Skeletal muscle tissue (tissue), 4 donors: ENCODE data around the gene S100A10. TPM values are rescaled to one million over a fixed set of nuclear protein-coding genes. Genes with fewer than 3 reads are reported as not detected.

Experiments used
- H3K27ac ChIP-seq: one replicate; pipeline ENCODE4 v1.7.0; 2013; ENCODE audit warnings: mild to moderate bottlenecking, low read depth, low read length, inconsistent platforms
- H3K27me3 ChIP-seq, 3 donors: one replicate each; pipeline ENCODE4 v1.7.0; 2013; ENCODE audit warnings: low read length in 3 of 3; ENCODE audit not compliant: control insufficient read depth in 3 of 3, insufficient read depth in 3 of 3
- H3K36me3 ChIP-seq, 3 donors: one replicate each; pipeline ENCODE4 v1.7.0; 2013; ENCODE audit warnings: low read length in 3 of 3; ENCODE audit not compliant: control insufficient read depth in 3 of 3, insufficient read depth in 3 of 3
- H3K4me1 ChIP-seq, 3 donors: one replicate each; pipeline ENCODE4 v1.7.0; 2013; ENCODE audit warnings: low read length in 3 of 3, mild to moderate bottlenecking in 3 of 3; ENCODE audit not compliant: control insufficient read depth in 3 of 3, insufficient read depth in 3 of 3
- H3K4me3 ChIP-seq, 3 donors: one replicate each; pipeline ENCODE4 v1.7.0; 2013; ENCODE audit warnings: low read length in 3 of 3
- H3K9ac ChIP-seq, 3 donors: one replicate each; pipeline ENCODE4 v1.7.0; 2013; ENCODE audit warnings: low read length in 3 of 3, mild to moderate bottlenecking in 3 of 3, moderate library complexity in 2 of 3, low read depth in 1 of 3
- H3K9me3 ChIP-seq, 3 donors: one replicate each; pipeline ENCODE4 v1.7.0; 2013; ENCODE audit warnings: low read length in 3 of 3; ENCODE audit not compliant: control insufficient read depth in 3 of 3
- total RNA-seq: library from RNA; depleted of rRNA; stranded (reverse); fragments of >200 nt; gene quantifications from one replicate; pipeline ENCODE4 v1.2.3, GENCODE V29; 2014
- donor health status: Osteomylitis.

Gene S100A10
- total RNA-seq, 1 donor from 2014 or later: 43.8 TPM

DNA sequence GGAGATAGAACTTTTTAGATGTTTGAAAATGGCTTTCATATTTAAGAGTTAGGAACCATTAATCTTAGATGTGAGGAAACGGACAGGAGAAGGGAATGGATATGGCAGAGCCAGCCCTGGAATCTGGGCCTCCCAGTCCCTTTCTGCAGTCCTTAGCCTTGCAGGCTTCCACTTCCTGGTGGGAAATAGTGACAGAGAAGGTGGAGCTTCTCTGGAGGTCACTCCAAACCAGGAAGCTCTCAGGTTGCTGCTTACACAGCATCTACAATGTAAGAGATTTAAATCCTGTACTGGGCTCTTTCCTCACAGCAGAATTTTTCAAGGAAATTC lies 40.6 kb upstream of the S100A10 start:
- Histone ChIP-seq H3K4me1 (peaks cover 10 to 24% (median 11%) of the 10 kb centered on the region in 3 donors), H3K4me3 (peak overlapping the region in 2 of 3 donors; percentile 8 to 19), H3K27me3 (peaks cover 0 to 10% (median 0%) of the 10 kb centered on the region in 3 donors), H3K9me3 (no peaks in the 10 kb centered on the region), H3K36me3 (peaks cover 2 to 16% (median 15%) of the 10 kb centered on the region in 3 donors), H3K27ac (peak overlapping the region; percentile 91), H3K9ac (no peak overlapping the region)

DNA sequence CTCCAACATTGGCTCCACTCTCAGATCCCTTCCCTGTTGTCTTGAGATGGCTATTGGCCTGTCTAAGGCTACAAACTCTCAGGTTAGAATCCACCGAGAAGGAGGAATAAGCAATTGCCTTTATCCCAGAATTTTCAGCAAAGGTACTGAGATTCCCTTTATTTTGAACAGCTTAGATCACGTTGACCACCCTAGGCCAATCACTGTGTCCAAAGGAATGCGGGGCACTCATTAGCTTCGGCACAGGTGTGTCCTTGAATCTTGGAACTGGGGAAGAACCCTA lies 36.2 kb upstream of the S100A10 start:
- H3K4me1 ChIP-seq: peaks cover 3 to 8% (median 7%) of the 10 kb centered on the region in 3 donors
- H3K9me3 ChIP-seq: no peaks in the 10 kb centered on the region
- H3K36me3 ChIP-seq: peaks cover 2 to 16% (median 15%) of the 10 kb centered on the region in 3 donors
- no peak overlapping the region for H3K4me3 ChIP-seq
- H3K27me3 ChIP-seq: no peaks in the 10 kb centered on the region
- H3K9ac ChIP-seq: no peak overlapping the region
- no peak overlapping the region for H3K27ac ChIP-seq

DNA sequence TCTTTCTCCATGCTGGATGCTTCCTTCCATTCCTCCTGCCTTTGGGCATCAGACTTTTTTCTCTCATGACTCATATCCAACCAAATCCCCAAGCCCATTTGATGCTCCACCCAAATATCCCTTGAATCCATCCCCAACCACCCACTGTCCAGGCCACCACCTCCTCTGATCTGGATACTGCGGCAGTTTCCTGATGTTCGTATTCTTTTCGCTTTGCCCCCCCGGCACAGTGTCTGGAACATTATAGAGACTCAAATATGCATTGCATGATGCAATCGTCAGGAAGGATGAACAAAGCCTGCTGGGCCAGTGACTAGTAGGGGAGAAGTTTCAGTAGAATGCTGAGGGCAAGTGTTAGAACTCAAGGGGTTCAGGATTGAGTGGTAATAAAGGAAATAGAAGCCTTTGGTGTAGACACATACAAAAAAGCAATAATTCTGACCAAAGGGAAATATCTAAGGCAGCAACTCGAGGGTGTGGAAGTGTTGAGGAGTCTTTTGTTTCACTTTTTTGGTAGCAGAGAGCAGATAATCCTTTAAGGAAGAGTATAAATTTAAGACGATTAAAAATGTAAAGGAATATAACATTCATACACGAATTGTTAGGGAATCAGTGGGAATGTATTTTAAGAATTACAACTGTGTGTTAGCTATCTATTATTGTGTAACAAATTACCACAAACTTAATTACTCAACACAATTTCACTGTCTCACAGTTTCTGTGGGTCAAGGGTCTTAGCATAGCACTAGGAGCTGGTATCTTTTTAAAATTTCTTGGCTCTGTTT lies 35.7 kb upstream of the S100A10 start:
- H3K9me3 ChIP-seq: no peaks in the 10 kb centered on the region
- H3K36me3 ChIP-seq: peaks cover 2 to 16% (median 15%) of the 10 kb centered on the region in 3 donors
- peaks cover 0 to 3% (median 2%) of the 10 kb centered on the region in 3 donors for H3K4me1 ChIP-seq
- H3K4me3 ChIP-seq: no peak overlapping the region
- H3K27me3 ChIP-seq: peaks cover 0 to under 1% (median 0%) of the 10 kb centered on the region in 3 donors
- H3K9ac ChIP-seq: no peak overlapping the region
- H3K27ac ChIP-seq: no peak overlapping the region

DNA sequence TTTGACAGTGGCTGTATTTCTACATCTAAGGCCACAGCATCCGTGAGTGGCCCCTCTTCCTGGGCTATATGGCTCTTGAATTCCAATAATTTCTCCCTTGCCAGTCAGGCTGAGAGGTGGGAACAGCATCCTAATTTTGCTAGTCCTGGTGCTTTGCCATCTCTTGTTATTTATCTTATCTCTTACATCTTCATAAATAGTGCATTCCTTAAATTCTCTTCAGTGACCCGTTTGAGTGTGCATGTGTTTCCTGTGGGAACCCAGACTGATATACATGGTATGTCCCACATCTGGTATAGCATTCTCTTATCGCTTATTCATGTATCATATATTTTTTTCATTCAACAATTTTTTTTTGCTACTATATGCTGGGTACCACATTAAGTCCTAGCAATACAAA lies 33.2 kb upstream of the S100A10 start:
- H3K36me3 ChIP-seq: peaks cover 0 to 6% (median 5%) of the 10 kb centered on the region in 3 donors
- H3K4me3 ChIP-seq: no peak overlapping the region
- no peak overlapping the region for H3K9ac ChIP-seq
- no peaks in the 10 kb centered on the region for H3K9me3 ChIP-seq
- no peaks in the 10 kb centered on the region for H3K4me1 ChIP-seq
- H3K27ac ChIP-seq: no peak overlapping the region
- H3K27me3 ChIP-seq: peaks cover 0 to 10% (median 8%) of the 10 kb centered on the region in 3 donors

DNA sequence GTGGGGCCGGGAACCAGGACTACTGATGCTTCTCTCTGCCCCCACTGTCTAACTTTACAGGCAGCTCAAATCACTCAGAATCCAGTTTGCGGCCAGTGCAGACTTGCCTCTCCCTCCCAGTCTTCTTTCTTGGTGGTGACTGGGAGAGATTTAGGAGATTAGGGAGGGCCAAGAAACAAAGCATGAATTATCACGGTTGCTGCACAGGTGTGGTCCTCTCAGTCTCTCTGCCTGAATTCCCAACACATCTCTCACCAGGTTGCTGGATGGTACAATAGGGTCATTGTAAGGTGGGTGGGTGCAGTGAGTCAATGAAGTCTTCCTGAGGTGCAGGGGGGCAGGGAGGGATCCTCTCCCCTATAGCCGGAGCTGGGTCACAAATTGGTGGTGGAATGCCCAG lies 30.6 kb upstream of the S100A10 start:
- H3K27ac ChIP-seq: no peak overlapping the region
- no peaks in the 10 kb centered on the region for H3K36me3 ChIP-seq
- no peak overlapping the region for H3K4me3 ChIP-seq
- H3K9ac ChIP-seq: no peak overlapping the region
- peaks cover 0 to 13% (median 10%) of the 10 kb centered on the region in 3 donors for H3K27me3 ChIP-seq
- H3K4me1 ChIP-seq: no peaks in the 10 kb centered on the region
- H3K9me3 ChIP-seq: no peaks in the 10 kb centered on the region

DNA sequence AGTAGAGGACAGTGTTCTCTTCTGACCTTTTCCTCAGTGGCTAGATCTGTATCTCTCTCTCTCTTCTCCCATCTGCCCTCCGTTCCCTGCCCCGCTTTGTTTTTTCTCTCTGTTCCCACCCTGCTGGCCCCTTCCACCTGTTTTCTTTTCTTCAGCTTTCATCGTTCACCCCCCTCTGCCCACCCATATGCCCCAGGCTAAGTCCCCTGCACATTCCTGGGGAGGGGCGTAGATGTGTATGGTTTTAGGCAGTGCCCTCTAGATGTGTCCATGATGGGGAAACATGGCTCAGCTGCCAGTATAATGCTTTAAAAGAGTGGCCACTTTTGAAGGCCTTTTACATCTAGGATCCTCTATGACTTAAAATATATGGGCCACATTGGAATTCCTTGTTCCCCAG lies 29.6 kb upstream of the S100A10 start:
- Histone ChIP-seq H3K9ac (no peak overlapping the region), H3K36me3 (no peaks in the 10 kb centered on the region), H3K4me3 (no peak overlapping the region), H3K4me1 (no peaks in the 10 kb centered on the region), H3K27ac (no peak overlapping the region), H3K27me3 (peaks cover 0 to 13% (median 10%) of the 10 kb centered on the region in 3 donors), H3K9me3 (no peaks in the 10 kb centered on the region)

DNA sequence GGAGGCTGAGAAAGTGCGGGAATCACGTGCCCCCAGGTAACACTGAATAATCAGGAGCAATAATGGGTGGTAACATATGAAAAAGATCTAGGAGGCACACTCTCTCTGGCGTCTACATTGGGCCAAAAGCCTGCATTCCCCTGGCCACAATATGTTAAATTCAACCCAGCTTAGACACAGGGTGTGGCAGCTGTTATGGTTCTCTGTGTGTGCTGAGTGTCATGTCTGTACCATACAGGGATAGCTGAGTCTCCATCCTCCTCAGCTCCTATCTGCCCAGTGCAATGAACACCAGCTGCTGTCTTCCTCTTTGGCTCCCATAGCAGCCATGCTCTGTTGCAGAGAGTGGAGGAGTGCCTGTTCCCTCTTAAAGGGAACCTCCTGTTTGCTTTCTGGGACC lies 28.8 kb upstream of the S100A10 start:
- Histone ChIP-seq H3K27me3 (peaks cover 0 to 13% (median 10%) of the 10 kb centered on the region in 3 donors), H3K9me3 (no peaks in the 10 kb centered on the region), H3K27ac (no peak overlapping the region), H3K4me3 (no peak overlapping the region), H3K36me3 (no peaks in the 10 kb centered on the region), H3K4me1 (no peaks in the 10 kb centered on the region), H3K9ac (no peak overlapping the region)

DNA sequence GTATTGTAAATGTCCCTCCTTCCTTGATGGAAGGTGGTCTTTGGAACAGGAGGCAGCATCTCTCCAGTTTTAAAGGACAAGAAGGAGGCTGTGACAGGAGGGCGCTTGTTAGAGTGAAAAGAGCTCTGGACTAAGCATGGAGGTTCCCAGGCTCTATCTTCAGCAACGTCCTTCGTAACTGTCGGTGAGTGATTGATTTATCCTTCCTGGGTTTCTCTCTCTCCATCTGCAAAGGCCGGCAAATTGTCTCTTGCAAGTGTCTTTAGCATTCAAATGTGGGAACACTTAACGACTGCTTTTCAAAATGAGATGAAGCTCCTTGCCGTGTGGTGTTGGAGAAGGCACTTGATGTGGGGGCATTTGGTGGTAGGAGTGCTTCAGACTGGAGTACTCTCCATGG lies 27.9 kb upstream of the S100A10 start:
- peaks cover 0 to 13% (median 10%) of the 10 kb centered on the region in 3 donors for H3K27me3 ChIP-seq
- H3K9me3 ChIP-seq: no peaks in the 10 kb centered on the region
- H3K27ac ChIP-seq: no peak overlapping the region

DNA sequence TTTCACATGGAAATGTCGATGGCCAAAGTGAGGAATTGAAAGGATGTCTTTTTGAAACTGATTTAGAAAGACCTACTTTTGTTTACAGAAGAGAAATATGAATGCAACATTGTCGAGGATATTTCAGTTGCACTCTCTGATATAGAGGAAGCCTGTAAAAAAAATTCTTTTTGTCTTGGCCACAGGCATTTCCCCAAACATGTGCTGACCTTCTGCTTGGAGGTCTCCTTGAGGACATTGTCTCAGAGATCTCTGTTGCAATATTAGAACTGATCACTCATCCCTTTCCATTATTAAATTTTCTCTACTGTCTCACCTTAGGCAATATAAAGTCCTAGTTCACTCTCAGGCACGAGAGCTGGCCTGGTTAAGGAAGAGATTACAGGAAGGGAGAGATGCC lies 27.2 kb upstream of the S100A10 start:
- no peak overlapping the region for H3K27ac ChIP-seq
- no peaks in the 10 kb centered on the region for H3K36me3 ChIP-seq
- peaks cover 0 to 13% (median 10%) of the 10 kb centered on the region in 3 donors for H3K27me3 ChIP-seq
- H3K4me3 ChIP-seq: no peak overlapping the region
- no peak overlapping the region for H3K9ac ChIP-seq
- H3K4me1 ChIP-seq: no peaks in the 10 kb centered on the region
- H3K9me3 ChIP-seq: no peaks in the 10 kb centered on the region

More for the DNA sequence above, 27.9 kb upstream of the S100A10 start:
- no peak overlapping the region for H3K4me3 ChIP-seq
- H3K36me3 ChIP-seq: no peaks in the 10 kb centered on the region
- H3K4me1 ChIP-seq: no peaks in the 10 kb centered on the region
- no peak overlapping the region for H3K9ac ChIP-seq

DNA sequence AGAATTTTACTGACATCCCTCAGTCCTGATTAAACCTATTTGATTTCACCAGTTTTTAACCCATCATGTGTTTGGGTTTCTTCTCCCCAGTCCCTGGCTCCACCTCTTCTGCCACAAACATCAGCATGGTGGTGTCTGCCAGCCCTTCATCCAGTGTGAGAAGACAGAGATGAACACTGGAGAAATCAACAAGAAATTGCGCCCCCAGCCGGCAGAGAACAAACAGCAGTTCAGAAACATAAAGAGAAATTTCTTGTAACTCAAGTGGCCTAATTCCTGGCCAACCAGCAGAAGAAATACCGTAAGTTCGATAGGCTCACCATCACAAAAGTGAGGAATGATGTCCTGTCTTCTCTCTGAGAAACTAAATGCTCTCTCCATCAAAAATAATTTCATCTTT lies 24.9 kb upstream of the S100A10 start:
- Histone ChIP-seq H3K4me3 (no peak overlapping the region), H3K9ac (no peak overlapping the region), H3K36me3 (no peaks in the 10 kb centered on the region), H3K27me3 (peaks cover 0 to 11% (median 8%) of the 10 kb centered on the region in 3 donors), H3K27ac (no peak overlapping the region), H3K9me3 (no peaks in the 10 kb centered on the region), H3K4me1 (no peaks in the 10 kb centered on the region)
